Suppressor macrophage treated with lipopolysaccharide for 1 hour (primary cell): ENCODE data around the gene KPNA5.
A peak's percentile ranks its signal among the peaks of the same experiment; 100 is the strongest.
"Not testable (repeated sequence)": the region's sequence is repeated elsewhere in the genome, so short reads cannot be mapped to it uniquely, and the experiment has no call there.

Experiments
- DNase-seq, 3 donors: peaks; one replicate each; pipeline ENCODE4 v3.0.0-alpha.2; 2020 to 2022

The KPNA5 gene

DNA sequence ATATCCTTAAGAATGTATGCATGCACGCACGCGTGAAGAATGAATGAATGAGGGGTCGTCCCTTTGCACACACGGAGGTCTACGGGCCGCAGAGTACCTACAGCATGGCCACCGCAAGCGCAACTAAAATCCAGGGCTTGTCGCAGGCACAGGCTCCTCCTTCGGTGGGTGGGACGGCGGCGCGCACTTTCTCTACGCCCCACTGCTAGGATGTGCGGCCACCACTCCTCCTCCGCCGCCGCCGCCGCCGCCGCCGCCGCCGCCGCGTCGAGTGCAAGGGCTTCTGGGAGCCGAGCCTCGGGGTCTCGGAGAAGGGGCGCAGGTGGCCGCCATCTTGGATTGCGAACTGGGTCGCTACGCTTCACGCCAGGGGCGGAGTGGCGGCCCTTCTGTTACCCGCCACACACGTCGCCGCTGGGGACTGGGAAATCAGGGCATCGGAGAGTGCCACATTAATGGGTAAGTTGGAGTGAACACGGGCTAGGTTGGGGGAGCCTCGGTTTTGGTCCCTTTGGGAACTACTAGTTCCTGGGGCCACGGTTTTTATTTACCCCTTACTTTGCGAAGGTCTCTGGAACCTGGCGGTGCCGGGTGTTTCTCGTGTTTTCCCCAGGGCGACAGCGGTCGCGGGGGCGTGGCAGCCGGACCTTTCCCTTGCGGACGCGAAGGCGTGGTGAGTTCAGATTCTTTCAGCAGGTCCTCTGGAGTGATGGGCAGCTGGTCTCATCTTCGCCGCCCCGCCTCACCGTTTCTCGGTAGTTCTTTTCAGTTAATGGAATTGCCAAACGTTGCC, at the start of gene KPNA5:
TSS of gene KPNA5 (plus strand) at position 332 of the 793 bp plus-strand sequence. CDS start at position 456, 124 bp downstream.
- DNase-seq = peak; percentile 86 to 94 (median 89)

DNA sequence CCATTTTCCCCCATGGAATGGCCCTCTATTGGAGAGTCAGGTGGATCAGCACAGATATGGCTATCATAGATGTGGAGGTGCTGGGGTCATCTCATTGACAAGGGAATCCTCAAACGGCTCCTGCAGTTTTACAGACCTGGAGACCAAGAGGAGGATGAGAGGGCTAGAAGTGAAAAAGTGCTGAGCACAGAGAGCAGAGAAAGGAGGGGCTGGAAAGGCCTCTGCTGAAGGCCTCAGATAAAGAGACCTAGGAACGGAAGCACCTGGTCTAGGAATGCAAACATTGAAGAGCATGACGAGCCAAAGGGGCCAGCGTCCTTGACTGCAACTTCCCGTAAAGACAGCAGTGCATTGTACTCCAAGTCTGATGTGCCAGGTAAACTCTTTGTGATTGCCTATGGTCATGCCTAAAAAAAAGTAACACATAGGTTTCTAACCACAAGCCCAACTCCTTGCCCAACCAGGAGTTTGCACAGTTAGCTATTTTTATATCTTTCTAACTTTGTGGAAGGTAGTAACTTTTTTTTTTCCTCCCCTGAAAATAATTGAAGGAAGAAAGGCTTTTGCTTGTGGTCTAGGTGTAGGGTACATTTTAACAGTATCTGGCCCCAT, 49.5 kb upstream of the KPNA5 start:
- DNase-seq = no peak

DNA sequence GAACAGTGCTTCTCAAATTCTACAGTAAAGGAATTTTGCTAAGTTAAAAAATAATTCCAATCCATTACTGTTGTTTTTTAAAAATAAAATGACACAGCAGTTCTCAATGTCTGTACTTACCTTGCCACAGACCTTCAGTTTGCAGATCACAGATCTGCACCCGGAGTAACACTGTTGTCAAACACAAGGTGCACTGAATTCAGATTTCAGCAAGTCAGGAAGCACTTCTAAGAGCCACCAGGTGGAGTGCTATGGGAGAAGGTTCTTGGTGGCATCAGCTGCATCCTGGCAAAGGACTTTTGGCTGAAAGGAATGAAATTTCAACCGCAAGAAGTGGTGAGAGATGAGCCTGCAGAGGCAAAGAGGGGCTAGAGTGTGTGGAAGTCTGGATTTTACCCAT, 47.3 kb upstream of the KPNA5 start:
- no peak for DNase-seq

DNA sequence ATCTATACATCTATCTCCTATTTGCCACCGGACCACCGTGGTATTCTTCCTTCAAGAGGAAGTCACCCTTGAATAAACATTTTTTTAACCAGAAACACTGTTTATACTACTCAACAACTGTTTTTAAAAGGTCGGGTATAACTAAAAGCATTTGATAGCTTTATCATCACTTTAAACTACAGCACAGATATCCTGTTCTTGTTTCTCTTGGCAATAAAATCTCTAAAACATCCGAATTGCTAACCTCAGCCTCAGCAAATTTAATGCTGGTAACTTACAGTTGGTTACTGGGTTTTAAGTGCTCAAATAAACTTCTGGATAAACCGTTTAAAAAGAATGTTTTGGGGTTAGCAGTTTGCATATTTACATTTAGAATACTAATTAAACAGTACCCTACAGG, 32.9 kb upstream of the KPNA5 start:
- DNase-seq = no peak

DNA sequence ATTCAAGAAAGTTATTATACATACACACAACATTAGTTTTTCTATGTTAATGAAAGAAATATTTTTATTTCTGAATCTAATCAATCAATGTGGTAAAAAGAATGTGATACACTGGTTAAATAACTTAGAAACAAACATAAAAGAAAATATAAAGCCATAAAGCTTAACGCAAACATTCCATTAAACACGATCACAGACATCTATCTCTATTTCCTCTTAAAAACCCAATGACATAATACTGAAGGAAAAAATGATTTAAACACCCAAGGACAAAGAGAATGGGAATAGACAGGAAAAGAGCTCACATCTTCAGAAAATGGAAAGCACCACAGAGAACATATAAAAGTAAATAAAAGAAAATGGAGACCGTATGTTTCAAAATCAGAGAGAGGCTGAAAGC, 31.9 kb upstream of the KPNA5 start:
- DNase-seq = no peak

DNA sequence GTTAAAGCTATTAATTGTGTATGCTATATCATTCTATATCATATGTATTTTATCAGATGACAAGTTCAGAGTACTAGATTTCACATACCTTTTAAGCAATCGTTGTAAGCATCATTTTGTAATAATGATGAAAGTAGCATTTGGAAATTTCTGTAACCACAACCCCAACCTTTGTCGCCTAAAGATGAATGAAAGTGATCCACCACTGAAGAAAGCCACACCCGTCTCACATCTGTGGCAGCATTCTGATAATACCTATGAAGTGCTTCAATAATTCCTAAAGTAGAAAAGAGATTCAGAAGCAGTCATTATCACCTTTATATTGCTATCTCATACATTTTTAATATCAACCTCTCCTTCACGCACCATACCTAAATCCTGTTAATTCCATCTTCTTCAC, 29.1 kb upstream of the KPNA5 start:
- DNase-seq = no peak

DNA sequence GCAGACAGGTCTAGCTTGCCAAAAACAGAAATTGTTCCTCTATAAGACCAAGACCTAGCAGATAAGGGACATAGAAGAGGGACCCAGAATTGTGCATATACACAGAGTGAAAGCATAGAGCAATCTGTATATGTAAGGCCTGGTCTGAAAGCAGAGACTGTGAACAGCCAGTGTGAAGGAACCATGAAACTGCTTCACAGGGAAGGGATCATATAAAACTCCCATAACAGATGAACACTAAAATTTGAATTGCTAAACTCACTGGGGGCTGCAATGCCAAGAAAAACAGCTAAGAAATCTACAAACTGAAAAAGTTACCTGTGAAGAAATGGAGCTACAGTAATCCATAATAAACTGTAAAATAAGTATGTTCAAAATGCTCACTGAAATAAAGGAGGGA, 19.4 kb upstream of the KPNA5 start:
- no peak for DNase-seq

DNA sequence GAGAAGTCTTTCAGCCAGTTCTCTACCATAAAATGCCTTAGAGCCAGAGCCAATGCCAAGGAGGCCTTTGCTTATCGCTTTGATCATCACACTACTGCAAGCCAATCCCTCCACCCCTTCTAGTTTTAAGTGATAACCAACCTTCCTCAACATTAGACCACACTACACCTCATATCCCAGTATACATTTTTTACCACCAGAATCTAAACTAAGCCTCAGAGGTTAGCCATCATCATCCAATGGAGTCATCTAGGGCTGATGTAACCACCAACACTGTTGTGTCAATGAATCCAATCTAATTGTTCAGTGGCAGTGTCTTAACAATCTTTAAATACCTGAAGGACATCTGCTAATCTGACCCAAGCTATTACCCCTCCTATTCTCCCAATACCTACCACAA, 18.8 kb upstream of the KPNA5 start:
- no peak for DNase-seq

DNA sequence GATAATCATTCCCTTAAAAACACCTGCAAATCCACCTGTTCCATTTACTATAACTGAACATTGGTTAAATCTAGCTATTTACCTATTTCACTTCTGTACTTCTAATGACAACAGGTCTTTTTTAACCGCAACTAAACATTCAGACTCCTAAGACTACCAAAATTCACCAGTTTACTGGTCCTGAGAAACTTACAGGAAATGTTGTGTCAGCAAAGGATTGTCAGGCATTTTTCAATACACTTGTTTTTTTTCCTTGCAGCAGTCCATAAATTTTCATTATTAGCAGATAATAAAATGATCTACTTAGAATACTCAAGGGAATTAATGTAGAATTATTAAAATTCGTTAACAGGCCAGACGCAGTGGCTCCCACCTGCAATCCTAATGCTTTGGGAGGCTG, 17.7 kb upstream of the KPNA5 start:
- DNase-seq = no peak

DNA sequence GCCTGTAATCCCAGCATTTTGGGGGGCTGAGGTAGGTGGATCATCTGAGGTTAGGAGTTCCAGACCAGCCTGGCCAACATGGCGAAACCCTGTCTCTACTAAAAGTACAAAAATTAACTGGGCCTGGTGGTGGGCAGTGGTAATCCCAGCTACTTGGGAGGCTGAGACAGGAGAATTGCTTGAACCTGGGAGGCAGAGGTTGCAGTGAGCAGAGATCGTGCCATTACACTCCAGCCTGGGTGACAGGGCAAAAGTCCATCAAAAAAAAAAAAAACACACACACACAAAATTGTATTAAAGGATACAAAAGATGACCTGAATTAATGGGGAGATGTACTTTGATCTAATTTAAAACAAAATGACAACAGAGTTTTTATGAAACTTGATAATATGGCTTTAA, 16.8 kb upstream of the KPNA5 start:
- DNase-seq = not testable (repeated sequence)

DNA sequence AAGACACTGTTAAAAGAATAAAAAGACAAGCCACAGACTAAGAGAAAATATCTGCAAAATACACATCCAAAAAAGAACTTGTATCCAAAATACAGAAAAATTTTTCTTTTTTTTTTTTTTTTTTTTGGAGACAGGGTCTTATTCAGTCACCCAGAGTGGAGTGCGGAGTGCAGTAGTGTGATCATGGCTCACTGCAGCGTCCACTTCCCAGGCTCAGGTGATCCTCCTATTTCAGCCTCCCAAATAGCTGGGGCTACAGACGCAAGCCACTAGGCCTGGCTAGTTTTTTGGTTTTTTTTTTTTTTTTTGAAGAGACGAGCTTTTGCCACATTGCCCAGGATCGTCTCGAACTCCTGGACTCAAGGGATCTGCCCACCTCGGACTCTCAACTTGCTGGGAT, 15.5 kb upstream of the KPNA5 start:
- DNase-seq = no peak

DNA sequence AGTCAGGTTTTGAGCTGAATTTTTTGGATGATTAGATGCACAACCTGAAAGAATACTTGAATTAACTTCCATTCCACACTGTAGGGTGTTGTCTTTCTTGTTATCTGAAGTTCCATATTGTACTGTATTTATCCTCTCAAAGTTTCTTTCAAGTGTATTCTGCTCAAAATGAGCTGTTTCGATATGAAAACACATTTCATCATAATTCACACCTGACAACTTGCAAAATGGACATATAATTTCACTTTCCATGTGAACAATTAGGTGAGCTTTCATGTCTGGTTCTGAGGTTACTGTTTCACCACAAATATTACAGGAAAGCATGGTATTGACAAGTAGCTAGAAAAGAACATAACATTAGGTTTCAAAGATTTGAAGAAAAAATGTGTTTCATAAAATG, 14.1 kb upstream of the KPNA5 start:
- no peak for DNase-seq

DNA sequence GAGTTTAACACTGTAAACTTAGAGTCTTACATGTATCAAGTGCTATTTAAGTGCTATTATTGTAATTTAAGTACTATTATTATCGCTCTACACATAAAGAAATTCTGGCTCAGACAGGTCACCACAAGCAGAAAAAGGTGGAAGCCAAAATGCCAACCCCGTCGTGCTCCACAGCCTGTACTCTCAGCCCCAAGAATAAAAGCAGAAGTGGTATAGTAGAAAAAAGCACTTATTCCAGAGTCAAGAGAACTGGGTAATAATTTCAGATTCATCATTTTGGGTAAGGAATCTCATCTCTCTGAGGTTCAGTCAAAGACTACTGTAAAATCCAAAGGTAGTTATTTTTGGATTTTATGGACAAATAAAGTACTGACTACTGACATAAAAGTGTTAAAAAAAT, 13.4 kb upstream of the KPNA5 start:
- DNase-seq = peak; percentile 44 to 59 (median 52)

DNA sequence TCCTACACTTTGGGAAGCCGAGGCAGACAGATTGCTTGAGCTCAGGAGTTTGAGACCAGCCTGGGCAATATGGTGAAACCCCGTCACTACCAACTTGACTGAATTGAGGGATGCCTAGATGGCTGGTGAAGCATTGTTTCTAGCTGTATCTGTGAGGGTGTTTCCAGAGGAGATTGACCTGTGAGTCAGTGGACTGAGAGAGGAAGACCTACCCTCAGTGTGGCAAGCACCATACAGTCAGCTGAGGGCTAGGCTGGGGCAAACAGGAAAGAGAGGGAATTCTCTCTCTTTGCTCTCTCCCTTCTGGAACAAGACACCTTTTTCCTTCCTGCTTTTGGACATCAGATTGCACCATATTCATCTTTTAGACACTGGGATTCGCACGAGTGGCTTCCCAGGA, 8.7 kb upstream of the KPNA5 start:
- no peak for DNase-seq

DNA sequence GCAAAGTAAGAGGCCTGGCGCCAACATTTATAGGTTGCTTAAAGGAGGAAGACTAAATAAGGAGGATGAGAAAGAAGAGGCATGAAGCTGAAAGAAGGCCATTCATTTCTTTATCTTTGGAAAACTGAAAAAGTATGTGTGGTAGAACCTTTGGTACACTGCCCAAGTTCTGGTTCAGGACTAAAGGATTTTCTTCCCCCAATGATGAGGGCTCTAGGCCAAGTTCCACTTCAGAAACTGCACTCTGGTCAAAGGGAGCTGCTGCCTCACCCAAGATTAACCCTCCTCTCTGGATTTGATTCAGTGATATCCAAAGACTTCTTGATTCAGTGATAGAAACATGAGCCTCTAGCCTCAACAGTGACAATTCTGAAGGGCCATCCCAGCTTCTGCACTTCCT, 5.0 kb upstream of the KPNA5 start:
- no peak for DNase-seq

DNA sequence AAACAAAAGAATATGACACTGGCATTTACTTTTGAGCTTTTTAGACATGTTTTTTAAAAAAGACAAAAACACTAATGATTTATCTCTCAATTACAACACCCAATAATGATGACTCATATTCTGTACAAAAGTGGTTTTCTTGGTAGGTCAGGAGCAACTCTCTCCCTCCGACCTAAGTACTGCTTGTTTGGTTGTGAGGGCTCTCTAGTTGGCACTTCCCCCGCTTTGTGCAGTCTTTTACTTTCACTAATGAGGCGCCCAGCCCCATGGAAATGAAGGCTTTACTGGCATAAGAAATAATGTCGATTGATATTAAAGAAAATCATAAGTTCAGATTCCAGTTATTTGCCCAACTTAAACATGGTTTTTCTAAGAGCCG, 1.3 kb downstream of the KPNA5 start:
- peak; percentile 53 to 58 (median 55) for DNase-seq

DNA sequence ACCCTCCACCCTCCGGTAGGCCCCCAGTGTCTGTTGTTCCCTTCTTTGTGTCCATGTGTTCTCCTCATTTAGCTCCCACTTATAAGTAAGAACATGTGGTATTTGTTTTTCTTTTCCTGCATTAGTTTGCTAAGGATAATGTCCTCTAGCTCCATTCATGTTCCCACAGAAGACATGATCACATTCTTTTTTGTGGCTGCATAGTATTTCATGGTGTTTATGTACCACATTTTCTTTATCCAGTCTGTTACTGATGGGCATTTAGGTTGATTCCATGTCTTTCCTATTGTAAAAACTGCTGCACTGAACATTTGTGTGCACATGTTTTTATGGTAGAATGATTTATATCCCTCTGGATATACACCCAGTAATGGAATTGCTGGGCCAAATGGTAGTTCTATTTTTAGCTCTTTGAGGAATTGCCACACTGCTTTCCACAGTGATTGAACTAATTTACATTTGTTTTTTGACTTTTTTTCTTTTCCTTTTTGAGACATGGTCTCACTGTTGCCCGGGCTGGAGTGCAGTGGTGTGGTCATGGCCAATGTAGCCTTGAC, 4.5 kb downstream of the KPNA5 start:
- no peak for DNase-seq

DNA sequence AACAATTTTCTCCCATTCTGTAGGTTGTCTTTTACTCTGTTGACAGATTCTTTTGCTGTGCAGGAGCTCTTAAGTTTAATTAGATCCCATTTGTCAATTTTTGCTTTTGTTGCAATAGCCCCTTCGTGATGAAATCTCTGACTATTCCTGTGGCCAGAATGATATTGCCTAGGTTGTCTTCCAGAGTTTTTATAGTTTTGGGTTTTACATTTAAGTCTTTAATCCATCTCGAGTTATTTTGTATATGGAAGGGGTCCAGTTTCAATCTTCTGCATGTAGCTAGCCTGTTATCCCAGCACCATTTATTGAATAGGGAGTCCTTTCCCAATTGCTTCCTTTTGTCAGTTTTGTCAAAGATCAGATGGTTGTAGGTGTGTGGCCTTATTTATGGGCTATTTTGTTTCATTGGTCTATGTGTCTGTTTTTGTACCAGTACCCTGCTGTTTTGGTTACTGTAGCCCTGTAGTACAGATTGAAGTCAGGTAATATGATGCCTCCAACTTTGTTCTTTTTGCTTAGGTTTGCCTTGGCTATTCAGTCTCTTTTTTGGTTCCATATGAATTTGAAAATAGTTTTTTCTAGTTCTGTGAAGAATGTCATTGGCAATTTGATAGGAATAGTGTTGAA, 5.6 kb downstream of the KPNA5 start:
- DNase-seq = not testable (repeated sequence)

DNA sequence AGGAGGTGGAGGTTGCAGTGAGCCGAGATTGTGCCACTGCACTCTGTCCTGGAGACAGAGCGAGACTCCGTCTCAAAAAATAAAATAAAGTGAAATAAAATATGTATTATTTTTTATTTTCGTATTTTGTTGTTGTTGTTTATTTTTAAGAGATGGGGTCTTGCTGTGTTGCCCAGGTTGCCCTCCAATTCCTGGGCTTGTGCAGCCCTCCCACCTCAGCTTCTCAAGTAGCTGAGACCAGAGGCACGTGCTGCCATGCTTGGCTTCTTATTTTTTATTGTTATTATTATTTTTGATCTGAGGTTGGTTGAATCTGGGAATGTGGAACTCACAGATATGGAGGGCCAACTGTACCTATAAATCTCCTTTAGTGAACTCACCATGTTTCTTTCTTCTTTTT, 10.1 kb downstream of the KPNA5 start:
- no peak for DNase-seq

DNA sequence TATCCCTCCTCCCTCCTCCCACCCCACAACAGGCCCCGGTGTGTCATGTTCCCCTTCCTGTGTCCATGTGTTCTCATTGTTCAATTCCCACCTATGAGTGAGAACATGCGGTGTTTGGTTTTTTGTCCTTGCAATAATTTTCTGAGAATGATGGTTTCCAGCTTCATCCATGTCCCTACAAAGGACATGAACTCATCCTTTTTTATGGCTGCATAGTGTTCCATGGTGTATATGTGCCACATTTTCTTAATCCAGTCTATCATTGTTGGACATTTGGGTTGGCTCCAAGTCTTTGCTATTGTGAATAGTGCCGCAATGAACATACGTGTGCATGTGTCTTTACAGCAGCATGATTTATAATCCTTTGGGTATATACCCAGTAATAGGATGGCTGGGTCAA, 11.9 kb downstream of the KPNA5 start:
- not testable (repeated sequence) for DNase-seq

DNA sequence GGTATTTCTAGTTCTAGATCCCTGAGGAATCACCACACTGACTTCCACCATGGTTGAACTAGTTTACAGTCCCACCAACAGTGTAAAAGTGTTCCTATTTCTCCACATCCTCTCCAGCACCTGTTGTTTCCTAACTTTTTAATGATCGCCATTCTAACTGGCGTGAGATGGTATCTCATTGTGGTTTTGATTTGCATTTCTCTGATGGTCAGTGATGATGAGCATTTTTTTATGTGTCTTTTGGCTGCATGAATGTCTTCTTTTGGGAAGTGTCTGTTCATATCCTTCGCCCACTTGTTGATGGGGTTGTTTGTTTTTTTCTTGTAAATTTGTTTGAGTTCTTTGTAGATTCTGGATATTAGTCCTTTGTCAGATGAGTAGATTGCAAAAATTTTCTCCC, 12.3 kb downstream of the KPNA5 start:
- DNase-seq = not testable (repeated sequence)

DNA sequence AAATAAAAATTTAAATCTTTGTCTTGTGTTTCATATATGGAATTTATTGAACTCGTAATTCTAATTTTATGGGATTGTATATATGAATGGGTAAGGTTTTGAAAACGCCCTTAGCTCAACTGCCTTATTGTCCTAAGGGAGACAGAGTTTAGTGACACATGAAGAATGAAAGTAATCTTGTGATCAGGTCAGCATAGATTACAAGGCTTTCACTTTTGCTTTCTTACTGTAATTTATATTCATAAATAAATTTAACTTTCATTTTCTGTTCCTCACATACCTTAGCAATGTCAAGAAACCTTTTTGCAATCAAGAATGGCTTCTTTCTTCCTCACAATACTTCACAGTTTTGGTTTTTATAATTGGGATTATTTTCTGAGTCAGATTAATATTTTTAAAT, 14.4 kb downstream of the KPNA5 start:
- peak; percentile 33 to 73 (median 43) for DNase-seq

DNA sequence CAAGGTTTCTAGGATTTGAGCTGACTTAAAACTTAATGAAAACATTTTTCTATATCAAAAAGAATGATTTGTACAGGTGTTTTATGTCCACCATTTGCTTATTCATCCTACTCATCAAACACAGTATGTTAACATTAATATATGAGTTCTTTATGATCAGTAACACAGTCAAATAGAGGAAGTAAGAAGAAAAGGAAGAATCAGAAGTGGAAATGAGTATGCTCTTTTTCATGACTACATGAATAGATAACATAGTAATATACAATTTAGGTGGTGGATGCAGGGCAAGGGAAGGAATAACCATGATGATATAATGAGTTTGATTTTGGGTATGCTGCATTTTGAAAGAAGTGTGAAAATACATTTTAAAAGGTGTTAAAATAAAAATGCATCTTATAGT, 16.5 kb downstream of the KPNA5 start:
- DNase-seq = peak in 2 of 3 donors; percentile 25 to 28

DNA sequence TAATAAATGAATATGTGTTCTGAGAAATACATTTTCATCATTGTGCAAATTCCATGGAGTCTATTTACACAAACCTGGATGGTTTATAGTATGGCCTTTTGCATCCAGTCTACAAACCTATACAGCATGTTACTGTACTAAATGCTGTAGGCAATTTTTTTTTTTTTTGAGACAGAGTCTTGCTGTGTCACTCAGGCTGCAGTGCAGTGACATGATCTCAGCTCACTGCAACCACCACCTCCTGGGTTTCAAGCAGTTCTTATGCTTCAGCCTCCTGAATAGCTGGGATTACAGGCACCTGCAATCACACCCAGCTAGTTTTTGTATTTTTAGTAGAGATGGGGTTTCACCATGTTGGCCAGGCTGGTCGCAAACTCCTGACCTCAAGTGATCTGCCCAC, 22.9 kb downstream of the KPNA5 start:
- not testable (repeated sequence) for DNase-seq
